ENCODE measurements around the gene ZNF827.

Gene ZNF827

GRCh38 chr4:145933134-145933533 is 5.5 kb downstream of the ZNF827 start:
- no peak for DNase-seq (ENCODE audit: low read depth)

- no peak for DNase-seq (ENCODE audit: low read depth)
Measured at GRCh38 chr4:145931403-145931802, 7.2 kb downstream of the ZNF827 start.

GRCh38 chr4:145930592-145930991 is 8.0 kb downstream of the ZNF827 start:
- no peak for DNase-seq (ENCODE audit: low read depth)

GRCh38 chr4:145929415-145930178 is 9.0 kb downstream of the ZNF827 start:
- no peak for DNase-seq (ENCODE audit: low read depth)

GRCh38 chr4:145928748-145929147 is 9.9 kb downstream of the ZNF827 start:
- DNase-seq (ENCODE audit: low read depth): no peak

- DNase-seq (ENCODE audit: low read depth): no peak
Measured at GRCh38 chr4:145927030-145927429, 11.6 kb downstream of the ZNF827 start.

GRCh38 chr4:145921231-145921630 is 17.4 kb downstream of the ZNF827 start:
- DNase-seq (ENCODE audit: low read depth): no peak

- DNase-seq (ENCODE audit: low read depth): no peak
Measured at GRCh38 chr4:145920205-145920604, 18.4 kb downstream of the ZNF827 start.

- DNase-seq (ENCODE audit: low read depth): no peak
Measured at GRCh38 chr4:145912376-145912775, 26.2 kb downstream of the ZNF827 start.

GRCh38 chr4:145909773-145910172 is 28.9 kb downstream of the ZNF827 start:
- no peak for DNase-seq (ENCODE audit: low read depth)

- no peak for DNase-seq (ENCODE audit: low read depth)
Measured at GRCh38 chr4:145909281-145909715, 29.3 kb downstream of the ZNF827 start.

- DNase-seq (ENCODE audit: low read depth): no peak
Measured at GRCh38 chr4:145907812-145908211, 30.8 kb downstream of the ZNF827 start.

- DNase-seq (ENCODE audit: low read depth): no peak
Measured at GRCh38 chr4:145907390-145907789, 31.2 kb downstream of the ZNF827 start.

- no peak for DNase-seq (ENCODE audit: low read depth)
Measured at GRCh38 chr4:145904413-145905177, 34.0 kb downstream of the ZNF827 start.

- no peak for DNase-seq (ENCODE audit: low read depth)
Measured at GRCh38 chr4:145902522-145902921, 36.1 kb downstream of the ZNF827 start.

- DNase-seq (ENCODE audit: low read depth): no peak
Measured at GRCh38 chr4:145899886-145900460, 38.6 kb downstream of the ZNF827 start.

- DNase-seq (ENCODE audit: low read depth): no peak
Measured at GRCh38 chr4:145898926-145899531, 39.6 kb downstream of the ZNF827 start.

GRCh38 chr4:145898466-145898865 is 40.2 kb downstream of the ZNF827 start:
- no peak for DNase-seq (ENCODE audit: low read depth)

- no peak for DNase-seq (ENCODE audit: low read depth)
Measured at GRCh38 chr4:145895056-145895455, 43.6 kb downstream of the ZNF827 start.

- no peak for DNase-seq (ENCODE audit: low read depth)
Measured at GRCh38 chr4:145891958-145892357, 46.7 kb downstream of the ZNF827 start.

GRCh38 chr4:145890689-145891088 is 47.9 kb downstream of the ZNF827 start:
- no peak for DNase-seq (ENCODE audit: low read depth)

- DNase-seq (ENCODE audit: low read depth): no peak
Measured at GRCh38 chr4:145888393-145888792, 50.2 kb downstream of the ZNF827 start.
